ENCODE data around the gene SCGB2B2. TPM values are rescaled to one million over a fixed set of nuclear protein-coding genes. Genes with fewer than 3 reads are reported as not detected.

SCGB2B2 gene
- total RNA-seq, 1 donor from 2014 or later: 0.74 TPM

DNA sequence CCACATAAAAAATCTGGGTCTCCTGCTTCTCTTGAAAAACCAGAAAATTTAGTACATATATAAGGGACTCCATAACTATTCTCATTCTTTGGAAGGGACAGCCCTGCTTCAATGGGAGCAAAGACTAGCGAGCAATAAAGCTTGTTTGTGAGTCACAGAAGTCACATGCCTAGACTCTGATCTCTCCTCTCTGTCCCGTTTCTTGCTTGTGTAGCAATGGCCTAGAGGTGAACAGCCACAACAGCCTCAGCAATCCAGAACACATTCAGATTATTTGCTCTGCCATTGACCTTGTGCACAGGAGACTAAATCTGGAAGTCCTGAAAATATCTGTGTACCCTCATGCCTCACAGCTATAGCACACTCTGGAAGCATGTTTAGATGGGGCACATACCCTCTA lies 43.2 kb downstream of the SCGB2B2 start:
- no peak for DNase-seq (ENCODE audit: low spot score)
- peaks cover 11% of the 10 kb centered on the region for H3K9me3 Mint-ChIP-seq (ENCODE audit: unreplicated experiment)
- H3K36me3 Mint-ChIP-seq (ENCODE audit: low read depth, unreplicated experiment): peaks cover 14% of the 10 kb centered on the region
- H3K4me1 Mint-ChIP-seq (ENCODE audit: unreplicated experiment): no peaks in the 10 kb centered on the region
- H3K27me3 Mint-ChIP-seq (ENCODE audit: unreplicated experiment): peaks cover 1% of the 10 kb centered on the region
- TF ChIP-seq, protein P1, sequence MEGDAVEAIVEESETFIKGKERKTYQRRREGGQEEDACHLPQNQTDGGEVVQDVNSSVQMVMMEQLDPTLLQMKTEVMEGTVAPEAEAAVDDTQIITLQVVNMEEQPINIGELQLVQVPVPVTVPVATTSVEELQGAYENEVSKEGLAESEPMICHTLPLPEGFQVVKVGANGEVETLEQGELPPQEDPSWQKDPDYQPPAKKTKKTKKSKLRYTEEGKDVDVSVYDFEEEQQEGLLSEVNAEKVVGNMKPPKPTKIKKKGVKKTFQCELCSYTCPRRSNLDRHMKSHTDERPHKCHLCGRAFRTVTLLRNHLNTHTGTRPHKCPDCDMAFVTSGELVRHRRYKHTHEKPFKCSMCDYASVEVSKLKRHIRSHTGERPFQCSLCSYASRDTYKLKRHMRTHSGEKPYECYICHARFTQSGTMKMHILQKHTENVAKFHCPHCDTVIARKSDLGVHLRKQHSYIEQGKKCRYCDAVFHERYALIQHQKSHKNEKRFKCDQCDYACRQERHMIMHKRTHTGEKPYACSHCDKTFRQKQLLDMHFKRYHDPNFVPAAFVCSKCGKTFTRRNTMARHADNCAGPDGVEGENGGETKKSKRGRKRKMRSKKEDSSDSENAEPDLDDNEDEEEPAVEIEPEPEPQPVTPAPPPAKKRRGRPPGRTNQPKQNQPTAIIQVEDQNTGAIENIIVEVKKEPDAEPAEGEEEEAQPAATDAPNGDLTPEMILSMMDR (IDR thresholded peaks at IDR 0.05; ENCODE audit: unreplicated experiment): no peak
- H3K27ac Mint-ChIP-seq (ENCODE audit: unreplicated experiment): no peak overlapping the region
- no peak overlapping the region for H3K4me3 Mint-ChIP-seq (ENCODE audit: unreplicated experiment)

Other genes with a start within 250 kb of the SCGB2B2 start
- 93.5 TPM for gene UBA2, start 248.8 kb downstream of the SCGB2B2 start, total RNA-seq (ENCODE audit: unreplicated experiment)
- 17.6 TPM for gene WTIP, start 195.4 kb downstream of the SCGB2B2 start, total RNA-seq (ENCODE audit: unreplicated experiment)
- 32.4 TPM for gene ZNF302, start 519 bp upstream of the SCGB2B2 start, total RNA-seq (ENCODE audit: unreplicated experiment)
- gene ZNF181, start 57.1 kb upstream of the SCGB2B2 start, total RNA-seq (ENCODE audit: unreplicated experiment): 12.9 TPM
- 7.8 TPM for gene ZNF599, start 96.1 kb upstream of the SCGB2B2 start, total RNA-seq (ENCODE audit: unreplicated experiment)
- 6.9 TPM for gene ZNF30, start 249.7 kb upstream of the SCGB2B2 start, total RNA-seq (ENCODE audit: unreplicated experiment)